ENCODE data around the gene BAZ2A. TPM values are rescaled to one million over a fixed set of nuclear protein-coding genes. Genes with fewer than 3 reads are reported as not detected.
A peak's percentile ranks its signal among the peaks of the same experiment; 100 is the strongest.
"Not testable (repeated sequence)": the region's sequence is repeated elsewhere in the genome, so short reads cannot be mapped to it uniquely, and the experiment has no call there.

BAZ2A gene
- total RNA-seq, 1 donor from 2014 or later: 105 TPM

DNA sequence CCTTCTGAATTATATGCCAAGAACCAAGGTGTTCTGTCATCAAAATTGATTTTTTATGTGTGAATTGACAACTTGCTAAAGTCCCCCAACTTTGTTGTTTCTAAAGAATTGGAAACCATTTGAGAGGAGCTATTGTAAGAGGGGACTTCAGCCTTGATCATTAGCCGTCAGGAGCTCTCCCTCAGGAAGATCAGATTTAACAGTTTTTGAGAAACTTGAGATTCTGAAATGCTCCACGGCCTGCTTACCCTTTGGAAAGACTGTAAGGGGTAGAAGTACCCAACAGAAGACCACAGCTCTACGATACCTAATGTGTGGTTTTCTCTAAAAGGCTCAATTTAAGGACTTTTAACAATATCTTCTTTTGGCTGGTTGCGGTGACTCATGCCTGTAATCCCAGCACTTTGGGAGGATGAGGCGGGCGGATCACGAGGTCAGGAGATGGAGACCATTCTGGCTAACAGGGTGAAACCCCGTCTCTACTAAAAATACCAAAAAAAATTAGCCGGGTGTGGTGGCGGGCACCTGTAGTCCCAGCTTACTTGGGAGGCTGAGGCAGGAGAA is 51.1 kb downstream of the BAZ2A start:
- Mint-ChIP-seq H3K4me3 (no peak overlapping the region), H3K27ac (no peak overlapping the region), H3K9me3 (no peaks in the 10 kb centered on the region), H3K27me3 (ENCODE audit: low read depth) (no peaks in the 10 kb centered on the region), H3K36me3 (peaks cover 20% of the 10 kb centered on the region), H3K4me1 (no peaks in the 10 kb centered on the region)
- TF ChIP-seq, protein P1, sequence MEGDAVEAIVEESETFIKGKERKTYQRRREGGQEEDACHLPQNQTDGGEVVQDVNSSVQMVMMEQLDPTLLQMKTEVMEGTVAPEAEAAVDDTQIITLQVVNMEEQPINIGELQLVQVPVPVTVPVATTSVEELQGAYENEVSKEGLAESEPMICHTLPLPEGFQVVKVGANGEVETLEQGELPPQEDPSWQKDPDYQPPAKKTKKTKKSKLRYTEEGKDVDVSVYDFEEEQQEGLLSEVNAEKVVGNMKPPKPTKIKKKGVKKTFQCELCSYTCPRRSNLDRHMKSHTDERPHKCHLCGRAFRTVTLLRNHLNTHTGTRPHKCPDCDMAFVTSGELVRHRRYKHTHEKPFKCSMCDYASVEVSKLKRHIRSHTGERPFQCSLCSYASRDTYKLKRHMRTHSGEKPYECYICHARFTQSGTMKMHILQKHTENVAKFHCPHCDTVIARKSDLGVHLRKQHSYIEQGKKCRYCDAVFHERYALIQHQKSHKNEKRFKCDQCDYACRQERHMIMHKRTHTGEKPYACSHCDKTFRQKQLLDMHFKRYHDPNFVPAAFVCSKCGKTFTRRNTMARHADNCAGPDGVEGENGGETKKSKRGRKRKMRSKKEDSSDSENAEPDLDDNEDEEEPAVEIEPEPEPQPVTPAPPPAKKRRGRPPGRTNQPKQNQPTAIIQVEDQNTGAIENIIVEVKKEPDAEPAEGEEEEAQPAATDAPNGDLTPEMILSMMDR (IDR thresholded peaks at IDR 0.05; ENCODE audit: unreplicated experiment): no peak
- DNase-seq (ENCODE audit: low spot score in 2 of 2, unreplicated experiment in 2 of 2): no peak

DNA sequence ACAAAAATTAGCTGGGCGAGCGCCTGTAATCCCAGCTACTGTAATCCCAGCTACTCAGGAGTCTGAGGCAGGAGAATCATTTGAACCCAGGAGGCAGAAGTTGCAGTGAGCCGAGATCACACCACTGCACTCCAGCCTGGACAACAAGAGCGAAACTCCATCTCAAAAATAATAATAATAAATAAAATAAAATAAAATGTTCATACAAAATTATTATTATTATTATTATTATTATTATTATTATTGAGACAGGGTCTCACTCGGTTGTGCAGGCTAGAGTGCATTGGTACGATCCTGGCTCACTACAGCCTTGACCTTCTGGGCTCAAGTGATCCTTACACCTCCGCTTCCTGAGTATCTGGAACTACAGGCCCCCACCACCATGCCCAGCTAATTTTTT is 52.9 kb downstream of the BAZ2A start:
- H3K36me3 Mint-ChIP-seq: peaks cover 17% of the 10 kb centered on the region
- H3K4me3 Mint-ChIP-seq; H3K27me3 Mint-ChIP-seq (ENCODE audit: low read depth); H3K4me1 Mint-ChIP-seq; DNase-seq (ENCODE audit: low spot score in 2 of 2, unreplicated experiment in 2 of 2); H3K9me3 Mint-ChIP-seq; H3K27ac Mint-ChIP-seq: not testable (repeated sequence)

DNA sequence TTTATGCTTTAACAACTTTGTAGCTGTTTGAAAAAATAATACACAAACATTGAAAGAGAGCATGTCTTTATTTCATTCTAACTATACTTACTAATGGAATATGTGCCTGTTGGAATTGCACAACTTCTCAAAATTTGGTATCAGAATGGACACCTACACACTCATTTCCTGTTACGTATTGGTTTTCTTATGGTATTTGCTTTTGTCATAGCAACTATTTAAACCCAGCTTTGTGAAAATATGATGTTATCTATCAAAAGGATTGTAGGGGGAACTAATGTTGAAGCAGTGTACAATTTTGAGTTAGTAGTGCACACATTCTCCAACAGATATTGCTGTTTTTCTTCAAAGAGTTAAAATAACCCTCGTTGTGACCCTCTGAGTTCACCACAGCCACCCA is 55.9 kb downstream of the BAZ2A start:
- Mint-ChIP-seq H3K4me3 (no peak overlapping the region), H3K36me3 (peaks cover 13% of the 10 kb centered on the region), H3K9me3 (no peaks in the 10 kb centered on the region), H3K27me3 (ENCODE audit: low read depth) (no peaks in the 10 kb centered on the region), H3K27ac (no peak overlapping the region), H3K4me1 (peaks cover 14% of the 10 kb centered on the region)
- no peak for DNase-seq (ENCODE audit: low spot score in 2 of 2, unreplicated experiment in 2 of 2)
- TF ChIP-seq, protein P1 (IDR thresholded peaks at IDR 0.05; ENCODE audit: unreplicated experiment): no peak

DNA sequence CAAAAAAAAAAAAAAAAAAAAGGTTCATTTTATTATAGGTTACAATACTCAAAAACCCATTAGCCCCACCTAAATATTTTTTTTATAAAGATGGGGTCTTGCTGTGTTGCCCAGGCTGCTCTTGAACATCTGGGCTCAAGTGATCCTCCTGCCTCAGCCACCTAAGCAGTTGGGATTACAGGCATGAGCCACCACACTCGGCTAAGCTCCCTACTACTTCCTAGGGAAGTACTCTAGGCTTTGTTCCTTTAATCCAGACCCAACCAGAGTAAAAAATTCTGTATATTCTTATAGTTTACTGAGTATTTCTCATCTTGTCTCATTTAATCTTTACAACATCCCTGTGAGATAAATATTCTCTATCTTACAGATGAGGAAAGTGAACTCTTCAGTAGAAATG is 57.8 kb downstream of the BAZ2A start:
- H3K9me3 Mint-ChIP-seq: no peaks in the 10 kb centered on the region
- H3K36me3 Mint-ChIP-seq: peaks cover 17% of the 10 kb centered on the region
- H3K27ac Mint-ChIP-seq: no peak overlapping the region
- H3K4me3 Mint-ChIP-seq: no peak overlapping the region
- no peaks in the 10 kb centered on the region for H3K27me3 Mint-ChIP-seq (ENCODE audit: low read depth)
- DNase-seq (ENCODE audit: low spot score in 2 of 2, unreplicated experiment in 2 of 2): no peak
- TF ChIP-seq, protein P1 (IDR thresholded peaks at IDR 0.05; ENCODE audit: unreplicated experiment): no peak
- H3K4me1 Mint-ChIP-seq: peaks cover 14% of the 10 kb centered on the region

DNA sequence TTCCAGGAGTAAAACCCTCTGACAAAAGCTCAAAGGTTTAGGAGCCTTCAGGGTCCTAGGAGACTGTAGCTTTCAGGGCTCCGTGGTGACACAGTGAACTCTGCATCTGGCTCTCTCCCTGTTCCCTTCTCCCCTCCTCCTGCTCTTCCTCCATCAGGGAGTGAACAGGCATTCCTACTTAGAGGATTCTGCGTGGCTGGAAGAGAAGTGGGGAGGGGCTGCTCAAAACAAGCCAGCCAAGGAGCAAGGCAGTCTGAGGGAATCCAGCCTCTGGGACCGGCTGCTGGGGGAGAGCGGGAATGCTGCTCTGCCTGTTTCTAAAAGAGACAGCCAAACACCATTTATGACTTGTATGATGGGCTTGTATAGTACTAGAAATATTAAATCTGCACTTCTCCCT is 59.0 kb downstream of the BAZ2A start:
- peaks cover 16% of the 10 kb centered on the region for H3K4me1 Mint-ChIP-seq
- peak; percentile 30 to 68 for DNase-seq (ENCODE audit: low spot score in 2 of 2, unreplicated experiment in 2 of 2)
- no peak overlapping the region for H3K4me3 Mint-ChIP-seq
- H3K27me3 Mint-ChIP-seq (ENCODE audit: low read depth): no peaks in the 10 kb centered on the region
- no peaks in the 10 kb centered on the region for H3K9me3 Mint-ChIP-seq
- peak overlapping the region; percentile 94 for H3K27ac Mint-ChIP-seq
- H3K36me3 Mint-ChIP-seq: peaks cover 15% of the 10 kb centered on the region
- TF ChIP-seq, protein P1 (IDR thresholded peaks at IDR 0.05; ENCODE audit: unreplicated experiment): no peak

DNA sequence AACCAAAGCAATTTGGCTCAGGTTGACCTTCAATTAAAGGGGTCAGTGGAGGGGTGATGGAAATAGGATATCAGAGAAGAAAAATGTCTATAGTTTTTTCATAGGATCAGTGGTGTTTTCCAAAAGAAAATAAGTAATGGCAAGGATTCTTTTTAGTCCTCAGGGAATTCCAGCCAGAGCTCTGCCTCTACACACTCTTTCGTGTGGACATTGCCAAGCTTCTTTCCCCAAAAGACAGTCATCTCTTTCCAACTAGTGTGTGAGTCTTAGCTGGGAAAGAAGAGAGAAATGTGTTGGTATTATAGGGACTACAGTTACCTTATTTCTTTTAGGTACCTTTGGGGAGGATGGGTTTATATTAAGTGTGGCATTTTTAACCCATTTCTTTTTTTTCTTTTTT is 62.0 kb downstream of the BAZ2A start:
- TF ChIP-seq, protein P1 (IDR thresholded peaks at IDR 0.05; ENCODE audit: unreplicated experiment): no peak

More for the DNA sequence above, 62.0 kb downstream of the BAZ2A start:
- Mint-ChIP-seq H3K27ac (no peak overlapping the region), H3K4me3 (no peak overlapping the region), H3K4me1 (peaks cover 27% of the 10 kb centered on the region), H3K36me3 (peaks cover 20% of the 10 kb centered on the region), H3K27me3 (ENCODE audit: low read depth) (no peaks in the 10 kb centered on the region), H3K9me3 (no peaks in the 10 kb centered on the region)
- no peak for DNase-seq (ENCODE audit: low spot score in 2 of 2, unreplicated experiment in 2 of 2)
